Body of pancreas (tissue), 4 donors: ENCODE data around the gene RNU6-1. TPM values are rescaled to one million over a fixed set of nuclear protein-coding genes. Genes with fewer than 3 reads are reported as not detected.
A peak's percentile ranks its signal among the peaks of the same experiment; 100 is the strongest.

Experiments
- ATAC-seq: fragments of 150-250 bp; one replicate; pipeline ENCODE4 v1.9.1; 2016
- DNase-seq, 4 donors: peaks; one replicate each; pipeline ENCODE4 v3.0.0-alpha.2; 2019
- H3K27ac ChIP-seq, 4 donors: fragments of 200-600 bp; sonication (generic); 1 replicate in 3 of 4; 2 replicates in 1 of 4; pipeline versions ENCODE4 v1.5.1 to v1.6.1; 2016 to 2019; ENCODE audit warnings: mild to moderate bottlenecking in 1 of 4, mixed read lengths in 1 of 4, moderate library complexity in 1 of 4
- H3K27me3 ChIP-seq, 2 donors: fragments of 200-600 bp; sonication (generic); one replicate each; pipeline ENCODE4 v1.6.0; 2016; ENCODE audit warnings: mild to moderate bottlenecking in 1 of 2
- H3K36me3 ChIP-seq, 2 donors: fragments of 200-600 bp; sonication (generic); replicated peaks in 1 of 2; 2 replicates each; pipeline ENCODE4 v1.5.1; 2016; ENCODE audit warnings: low read depth in 2 of 2; ENCODE audit not compliant: insufficient read depth in 1 of 2
- H3K4me1 ChIP-seq: fragments of 200-600 bp; sonication (generic); one replicate; pipeline ENCODE4 v1.6.0; 2016
- H3K4me3 ChIP-seq, 2 donors: fragments of 200-600 bp; sonication (generic); 1 replicate in 1 of 2; 2 replicates in 1 of 2; pipeline ENCODE4 v1.5.1; 2016 to 2019
- H3K9me3 ChIP-seq, 3 donors: fragments of 200-600 bp; sonication (generic); 1 replicate in 2 of 3; 2 replicates in 1 of 3; pipeline ENCODE4 v1.5.1; 2016
- CTCF ChIP-seq, 7 experiments: fragments of 450-650 bp in 4 of 7; fragments of 200-600 bp in 3 of 7; sonication (generic) in 3 of 7; IDR thresholded peaks; one replicate each; pipeline ENCODE4 v1.5.1; 2016 to 2019; ENCODE audit warnings: antibody characterized with exemption in 7 of 7
- POLR2A ChIP-seq, 3 donors: fragments of 450-650 bp; IDR thresholded peaks; one replicate each; pipeline ENCODE4 v1.6.1; 2016; ENCODE audit warnings: antibody characterized with exemption in 3 of 3, mild to moderate bottlenecking in 2 of 3
- WGBS, 2 donors: methylation state at CpG; one replicate each; pipeline ENCODE4 v1.1.5; 2017; 5-methylcytosine and 5-hydroxymethylcytosine counted together
- intact Hi-C: fragments of 100-400 bp; cut with DNase I; formaldehyde crosslinking; loops from one replicate; pipeline ENCODE4 v1.15.1; 2023
- total RNA-seq, 2 donors: library from RNA; depleted of rRNA; stranded (reverse); fragments of >200 nt; gene quantifications; one replicate each; pipeline ENCODE4 v1.1.0, GENCODE V29; 2016

Gene RNU6-1
- total RNA-seq, 2 donors from 2014 or later, result not detected

GRCh38 chr15:67834581-67835296 lies 5.1 kb downstream of the RNU6-1 start:
- no peaks in the 10 kb centered on the region for H3K36me3 ChIP-seq
- H3K27me3 ChIP-seq, result peaks cover 0 to 44% of the 10 kb centered on the region in 2 donors
- no peak overlapping the region for H3K4me3 ChIP-seq
- intact Hi-C loops, result loop anchor here (5.0 to 10.0 kb wide), 2 partner anchors 372 to 880 kb away; no protein-coding TSS in a partner anchor
- TF ChIP-seq CTCF (IDR thresholded peaks at IDR 0.05) (no peak), POLR2A (IDR thresholded peaks at IDR 0.05) (no peak)
- no peaks in the 10 kb centered on the region for H3K9me3 ChIP-seq
- peaks cover 47% of the 10 kb centered on the region for H3K4me1 ChIP-seq
- WGBS, 2 donors, result 6 to 9% methylated on average over 39 to 59 of the region's 59 CpGs
- DNase-seq (peak in 1 of 4 donors; percentile 30), ATAC-seq (no peak)
- H3K27ac ChIP-seq, result no peak overlapping the region

GRCh38 chr15:67833710-67834511 lies 5.9 kb downstream of the RNU6-1 start:
- DNase-seq (peak in 2 of 4 donors; percentile 40 to 52), ATAC-seq (peak; percentile 37)
- Histone ChIP-seq H3K27me3 (peaks cover 0 to 51% of the 10 kb centered on the region in 2 donors), H3K36me3 (no peaks in the 10 kb centered on the region), H3K27ac (no peak overlapping the region), H3K4me1 (peaks cover 44% of the 10 kb centered on the region), H3K4me3 (no peak overlapping the region), H3K9me3 (no peaks in the 10 kb centered on the region)
- intact Hi-C loops, result loop anchor here (5.0 to 10.0 kb wide), 2 partner anchors 372 to 879 kb away; no protein-coding TSS in a partner anchor
- peak; percentile 21 to 54 (median 40) for TF ChIP-seq CTCF (IDR thresholded peaks at IDR 0.05)
- TF ChIP-seq POLR2A (IDR thresholded peaks at IDR 0.05), result no peak
- 2 to 4% methylated on average over 23 to 44 of the region's 44 CpGs for WGBS, 2 donors

DNA sequence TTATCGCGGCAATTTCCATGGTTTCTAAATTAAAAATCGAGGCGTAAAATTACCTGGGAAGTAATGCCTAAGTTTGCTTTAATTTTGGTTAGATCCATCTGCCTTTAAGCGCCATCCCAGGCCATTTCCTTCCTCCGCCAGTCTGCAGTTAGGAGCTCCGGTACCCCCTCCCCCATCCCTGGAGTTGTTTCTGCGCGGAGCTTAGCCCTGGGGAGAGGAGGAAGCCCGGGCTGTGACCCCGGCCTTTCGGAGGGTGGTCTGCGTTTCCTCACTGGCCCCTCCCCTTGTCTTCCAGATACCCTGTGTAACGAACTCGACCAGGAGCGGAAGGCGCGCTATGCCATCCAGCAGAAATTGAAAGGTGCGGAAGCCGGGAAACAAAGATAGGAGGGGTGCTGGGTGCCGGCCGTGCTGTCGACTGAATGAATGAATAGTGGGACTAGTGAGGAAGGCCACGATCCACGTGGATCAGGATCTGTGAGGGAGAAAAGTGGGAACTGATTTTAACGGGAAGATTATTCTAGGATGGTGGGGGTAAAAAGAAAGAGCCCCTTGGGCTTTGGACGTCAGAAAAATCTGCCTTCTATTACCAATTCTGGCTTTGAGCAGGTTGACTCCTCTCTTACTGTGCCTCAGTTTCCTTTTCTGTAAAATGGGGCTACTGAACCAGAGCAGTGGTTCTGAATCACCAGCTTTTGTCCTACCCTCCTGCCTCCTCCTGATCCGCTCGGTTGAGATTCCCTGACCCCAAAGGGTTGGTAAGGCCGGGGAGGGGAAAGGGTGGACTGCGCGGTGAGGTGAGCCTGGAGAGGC lies 6.7 kb downstream of the RNU6-1 start:
- peaks cover 50% of the 10 kb centered on the region for H3K4me1 ChIP-seq
- no peak for DNase-seq
- peaks cover 0 to 59% of the 10 kb centered on the region in 2 donors for H3K27me3 ChIP-seq
- no peak overlapping the region for H3K4me3 ChIP-seq
- intact Hi-C loops, result loop anchor here (5.0 to 10.0 kb wide), 2 partner anchors 371 to 878 kb away; no protein-coding TSS in a partner anchor
- TF ChIP-seq CTCF (IDR thresholded peaks at IDR 0.05) (no peak), POLR2A (IDR thresholded peaks at IDR 0.05) (no peak)
- WGBS, 2 donors, result 13 to 17% methylated on average over 32 of the region's 32 CpGs
- no peaks in the 10 kb centered on the region for H3K9me3 ChIP-seq
- no peak for ATAC-seq
- no peaks in the 10 kb centered on the region for H3K36me3 ChIP-seq
- H3K27ac ChIP-seq, result no peak overlapping the region

- intact Hi-C loops, result loop anchor here (5.0 to 10.0 kb wide), 2 partner anchors 370 to 877 kb away; no protein-coding TSS in a partner anchor
Measured at GRCh38 chr15:67832031-67832551, 7.8 kb downstream of the RNU6-1 start.

More at GRCh38 chr15:67832031-67832551, 7.8 kb downstream of the RNU6-1 start:
- H3K4me3 ChIP-seq, result no peak overlapping the region
- peak in 2 of 7 experiments; percentile 13 to 16 for TF ChIP-seq CTCF (IDR thresholded peaks at IDR 0.05)
- TF ChIP-seq POLR2A (IDR thresholded peaks at IDR 0.05), result no peak
- DNase-seq (no peak), ATAC-seq (no peak)
- no peaks in the 10 kb centered on the region for H3K9me3 ChIP-seq
- H3K4me1 ChIP-seq, result peaks cover 60% of the 10 kb centered on the region
- no peak overlapping the region for H3K27ac ChIP-seq
- H3K27me3 ChIP-seq, result peaks cover 0 to 69% of the 10 kb centered on the region in 2 donors
- 44 to 46% methylated on average over 9 of the region's 9 CpGs for WGBS, 2 donors
- H3K36me3 ChIP-seq, result no peaks in the 10 kb centered on the region
